ENCODE results near the gene ANKRD18A.

The ANKRD18A gene

DNA sequence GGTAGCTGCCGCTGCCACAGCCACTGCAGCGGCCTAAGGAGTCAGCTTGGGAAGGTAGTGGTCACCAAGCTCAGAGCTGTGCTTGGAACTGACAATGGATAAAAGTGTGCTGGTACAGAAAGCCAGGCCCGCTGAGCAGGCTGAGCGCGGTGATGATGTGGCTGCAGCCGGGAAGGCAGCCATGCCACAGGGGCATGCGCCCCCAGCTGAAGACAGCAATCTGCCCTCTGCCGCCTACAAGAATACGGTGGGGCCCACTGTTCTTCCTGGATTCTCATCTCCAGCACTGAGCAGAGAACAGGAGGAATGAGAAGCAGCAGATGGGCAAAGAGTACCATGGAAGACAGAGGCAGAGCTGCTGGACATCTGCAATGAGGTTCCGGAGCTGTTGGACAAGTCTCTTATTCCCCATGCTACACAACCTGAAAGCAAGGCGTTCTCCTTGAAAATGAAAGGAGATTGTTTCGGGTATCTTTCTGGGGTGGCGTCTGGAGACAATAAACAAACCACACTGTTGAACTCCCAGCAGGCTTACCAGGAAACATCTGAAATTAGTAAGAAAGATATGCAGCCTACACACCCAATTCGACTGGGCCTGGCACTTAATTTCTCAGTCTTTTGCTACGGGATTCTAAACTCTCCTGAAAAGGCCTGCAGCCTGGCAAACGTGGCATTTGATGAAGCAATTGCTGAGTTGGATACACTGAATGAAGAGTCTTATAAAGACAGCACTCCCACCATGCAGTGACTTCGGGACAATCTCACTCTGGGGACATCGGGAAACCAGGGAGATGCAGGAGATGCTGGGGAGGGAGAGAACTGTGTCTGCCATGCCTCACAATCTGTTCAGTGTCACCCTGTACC is 22.8 kb upstream of the ANKRD18A start:
- TF ChIP-seq GATA2 (IDR thresholded peaks at IDR 0.05; ENCODE audit: low read depth, low read length) = no peak
- TF ChIP-seq GATA3 (IDR thresholded peaks at IDR 0.05; ENCODE audit: low read depth, low read length) = no peak

DNA sequence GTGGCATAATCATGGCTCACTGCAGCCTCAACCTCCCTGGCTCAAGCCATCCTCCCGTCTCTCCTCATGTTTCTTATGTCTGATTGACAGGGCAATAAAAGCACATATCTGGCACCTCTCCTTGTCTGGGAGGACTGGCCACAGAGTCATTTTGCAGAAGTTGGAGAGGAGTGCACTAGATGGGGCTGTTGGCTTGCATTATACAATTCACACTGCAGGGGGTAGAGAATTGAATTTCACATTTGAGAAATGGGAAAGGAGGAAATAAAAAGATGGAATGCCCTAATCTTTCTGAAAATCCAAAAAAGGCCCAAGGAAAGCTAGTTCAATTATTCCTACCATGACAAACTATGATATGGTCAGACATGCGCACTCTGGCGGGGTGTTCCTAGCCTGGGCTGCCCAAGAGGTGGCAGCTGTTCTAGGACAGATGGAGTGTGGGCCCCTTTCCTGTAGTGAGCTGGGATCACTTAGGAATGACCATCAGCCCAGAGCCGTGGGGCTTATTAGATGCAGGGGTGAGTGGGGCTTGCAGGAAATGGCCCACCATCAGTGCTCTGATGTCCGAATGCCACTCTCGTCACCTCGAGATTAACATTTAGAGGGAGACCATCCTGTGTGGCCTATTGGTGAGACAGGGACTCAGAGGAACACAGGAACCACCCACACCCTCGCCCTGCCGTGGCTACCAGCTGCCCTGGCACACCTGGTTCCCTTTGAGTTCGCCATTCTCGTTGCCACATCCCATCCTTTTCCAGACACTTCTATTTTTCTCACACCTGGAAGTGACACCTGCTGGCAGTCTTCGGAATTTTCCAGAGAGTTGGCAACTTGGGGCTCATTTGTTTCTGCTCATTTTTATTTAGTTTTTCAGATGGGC is 21.8 kb upstream of the ANKRD18A start:
- TF ChIP-seq GATA3 (IDR thresholded peaks at IDR 0.05; ENCODE audit: low read depth, low read length) (no peak), GATA2 (IDR thresholded peaks at IDR 0.05; ENCODE audit: low read depth, low read length) (no peak)

- TF ChIP-seq GATA3 (IDR thresholded peaks at IDR 0.05; ENCODE audit: low read depth, low read length) (no peak), GATA2 (IDR thresholded peaks at IDR 0.05; ENCODE audit: low read depth, low read length) (no peak)
Observed at GRCh38 chr9:38641142-38641541, 20.7 kb upstream of the ANKRD18A start.

GRCh38 chr9:38639577-38639940 is 19.2 kb upstream of the ANKRD18A start:
- TF ChIP-seq GATA2 (IDR thresholded peaks at IDR 0.05; ENCODE audit: low read depth, low read length) (no peak), GATA3 (IDR thresholded peaks at IDR 0.05; ENCODE audit: low read depth, low read length) (no peak)

- TF ChIP-seq GATA3 (IDR thresholded peaks at IDR 0.05; ENCODE audit: low read depth, low read length) (no peak), GATA2 (IDR thresholded peaks at IDR 0.05; ENCODE audit: low read depth, low read length) (no peak)
Observed at GRCh38 chr9:38638881-38639576, 18.6 kb upstream of the ANKRD18A start.

DNA sequence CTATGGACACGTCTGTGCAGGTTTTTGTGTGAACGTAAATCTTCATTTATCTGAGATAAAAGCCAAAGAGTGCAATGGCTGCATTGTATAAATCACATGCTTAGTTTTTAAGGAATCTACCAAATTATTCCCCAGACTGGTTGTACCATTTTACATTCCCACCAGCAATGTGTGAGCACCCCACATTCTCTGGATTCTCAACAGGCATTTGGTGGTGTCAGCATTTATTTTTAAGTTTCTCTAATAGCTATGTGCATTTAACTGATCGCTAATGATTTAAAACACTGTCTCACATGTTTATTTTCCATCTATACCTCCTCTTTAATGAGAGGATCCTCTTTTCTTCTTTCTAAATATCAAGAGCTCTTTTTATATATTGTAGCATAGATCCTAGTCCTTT is 13.9 kb upstream of the ANKRD18A start:
- no peak for TF ChIP-seq GATA2 (IDR thresholded peaks at IDR 0.05; ENCODE audit: low read depth, low read length)
- no peak for TF ChIP-seq GATA3 (IDR thresholded peaks at IDR 0.05; ENCODE audit: low read depth, low read length)

GRCh38 chr9:38629511-38629910 is 9.1 kb upstream of the ANKRD18A start:
- no peak for TF ChIP-seq GATA2 (IDR thresholded peaks at IDR 0.05; ENCODE audit: low read depth, low read length)
- TF ChIP-seq GATA3 (IDR thresholded peaks at IDR 0.05; ENCODE audit: low read depth, low read length) = no peak

GRCh38 chr9:38626006-38626405 is 5.6 kb upstream of the ANKRD18A start:
- no peak for TF ChIP-seq GATA2 (IDR thresholded peaks at IDR 0.05; ENCODE audit: low read depth, low read length)
- TF ChIP-seq GATA3 (IDR thresholded peaks at IDR 0.05; ENCODE audit: low read depth, low read length) = no peak

- TF ChIP-seq GATA2 (IDR thresholded peaks at IDR 0.05; ENCODE audit: low read depth, low read length) (no peak), GATA3 (IDR thresholded peaks at IDR 0.05; ENCODE audit: low read depth, low read length) (no peak)
Observed at GRCh38 chr9:38622951-38623350, 2.6 kb upstream of the ANKRD18A start.

GRCh38 chr9:38622288-38622674 is 1.9 kb upstream of the ANKRD18A start:
- TF ChIP-seq GATA2 (IDR thresholded peaks at IDR 0.05; ENCODE audit: low read depth, low read length) (no peak), GATA3 (IDR thresholded peaks at IDR 0.05; ENCODE audit: low read depth, low read length) (no peak)

GRCh38 chr9:38621434-38622287 is 1.3 kb upstream of the ANKRD18A start:
- TF ChIP-seq GATA3 (IDR thresholded peaks at IDR 0.05; ENCODE audit: low read depth, low read length) = no peak

- TF ChIP-seq GATA3 (IDR thresholded peaks at IDR 0.05; ENCODE audit: low read depth, low read length) (no peak), GATA2 (IDR thresholded peaks at IDR 0.05; ENCODE audit: low read depth, low read length) (no peak)
Observed at GRCh38 chr9:38619556-38620447, 594 bp downstream of the ANKRD18A start.
